ENCODE measurements around the gene EPB41. TPM values are rescaled to one million over a fixed set of nuclear protein-coding genes. Genes with fewer than 3 reads are reported as not detected.
A peak's percentile ranks its signal among the peaks of the same experiment; 100 is the strongest.

Gene EPB41
- polyA plus RNA-seq, 1 of the 3 experiments (the other 2 are of a cell fraction): 7.4 TPM

- H3K4me1 ChIP-seq (ENCODE audit: control insufficient read depth in 1 of 2, insufficient read depth in 2 of 2, low read depth in 1 of 2, low read length in 1 of 2): peaks cover 2 to 16% of the 10 kb centered on the region in 2 experiments; a peak in 3 of 4 replicates
- H2AFZ ChIP-seq (ENCODE audit: low read depth): no peak overlapping the region
- H3K79me2 ChIP-seq (ENCODE audit: insufficient read depth): no peaks in the 10 kb centered on the region
- H3K4me2 ChIP-seq: no peak overlapping the region
- peak; percentile 50 for DNase-seq
- H3K36me3 ChIP-seq (replicated peaks in 1 of 2; ENCODE audit: control insufficient read depth in 1 of 2, insufficient read depth in 2 of 2, low read length in 1 of 2): no peaks in the 10 kb centered on the region
- ChIA-PET POLR2A (interaction anchor here (1.3 kb wide), 1 partner anchor 98 kb away, joined by 4 read pairs; the partner anchor contains the start of gene SRSF4), CTCF (interaction anchor here (0.8 to 2.7 kb wide), 8 partner anchors 12 to 347 kb away, joined by 3 to 13 read pairs (median 3); partner anchors contain the start of gene SRSF4)
- TF ChIP-seq NRF1 (IDR thresholded peaks at IDR 0.05; ENCODE audit: low read depth, low read length): no peak
- TF ChIP-seq EZH2phosphoT487 (IDR thresholded peaks at IDR 0.05; ENCODE audit: borderline replicate concordance, low read depth): no peak
- no peak for TF ChIP-seq YY1 (IDR thresholded peaks at IDR 0.05; ENCODE audit: low read depth)
- TF ChIP-seq POLR2AphosphoS5 (IDR thresholded peaks at IDR 0.05; ENCODE audit: low read depth, low read length): peak; percentile 15; the same call in 1 of the 2 replicates
- no peak for TF ChIP-seq CTCF (IDR thresholded peaks at IDR 0.05)
- TF ChIP-seq CHD2 (IDR thresholded peaks at IDR 0.05; ENCODE audit: low read length, partially characterized antibody): no peak
- peak; percentile 69 for TF ChIP-seq GATA2 (CRISPR knock-in tag; IDR thresholded peaks at IDR 0.05)
- no peak for TF ChIP-seq USF1 (IDR thresholded peaks at IDR 0.05; ENCODE audit: borderline replicate concordance, low read depth)
- peak; percentile 19; the same call in 1 of the 2 replicates for TF ChIP-seq PBX3 (IDR thresholded peaks at IDR 0.05)
- TF ChIP-seq RCOR1 (IDR thresholded peaks at IDR 0.05; ENCODE audit: low read length): peak; percentile 54; the same call in 1 of the 2 replicates
- TF ChIP-seq JUND (IDR thresholded peaks at IDR 0.05): no peak
- TF ChIP-seq TAF1 (IDR thresholded peaks at IDR 0.05; ENCODE audit: borderline replicate concordance, low read depth, low read length): no peak
- no peak for TF ChIP-seq SMC3 (IDR thresholded peaks at IDR 0.05; ENCODE audit: low read depth, low read length)
- no peak; the same call in 1 of the 2 replicates for TF ChIP-seq MXI1 (IDR thresholded peaks at IDR 0.05; ENCODE audit: low read depth, low read length)
- peak; percentile 38; the same call in 1 of the 2 replicates for TF ChIP-seq TEAD4 (IDR thresholded peaks at IDR 0.05; ENCODE audit: borderline replicate concordance, insufficient read depth)
- TF ChIP-seq ZBTB33 (IDR thresholded peaks at IDR 0.05; ENCODE audit: borderline replicate concordance, low read depth): no peak
- no peak for TF ChIP-seq FOXJ3 (CRISPR knock-in tag; IDR thresholded peaks at IDR 0.05)
- TF ChIP-seq TCF12 (IDR thresholded peaks at IDR 0.05): peak; percentile 56
- peak in 1 of 2 experiments; percentile 65; a peak in 2 of 4 replicates for TF ChIP-seq EP300 (IDR thresholded peaks at IDR 0.05; ENCODE audit: borderline replicate concordance in 1 of 2, low read depth in 1 of 2, low read length in 1 of 2)
- TF ChIP-seq FOXM1 (IDR thresholded peaks at IDR 0.05; ENCODE audit: low read depth): no peak
- H3K9ac ChIP-seq: no peak overlapping the region
- no peak overlapping the region for H3K4me3 ChIP-seq (ENCODE audit: low read depth in 2 of 2, low read length in 1 of 2)
- H3K9me2 ChIP-seq: no peaks in the 10 kb centered on the region
- H4K20me1 ChIP-seq (ENCODE audit: insufficient read depth): no peaks in the 10 kb centered on the region
- H3F3A ChIP-seq (replicated peaks; ENCODE audit: insufficient read depth): no peaks in the 10 kb centered on the region
- WGBS (ENCODE audit: low lambda C conversion rate): 28% methylated on average over 3 of the region's 3 CpGs
- H3K9me3 ChIP-seq: no peaks in the 10 kb centered on the region
- H3K27ac ChIP-seq (ENCODE audit: low read depth in 2 of 2, low read length in 1 of 2): peak overlapping the region; percentile 30 to 93; a peak in 3 of 4 replicates
- no peaks in the 10 kb centered on the region for H3K27me3 ChIP-seq (ENCODE audit: insufficient read depth)
Measured at GRCh38 chr1:29083317-29084195, 169.2 kb downstream of the EPB41 start.

Measured in SK-N-SH (cell line).